SK-N-SH treated with all-trans-retinoic acid at 6 μM for 48 hours (cell line): ENCODE data around the gene CPNE7.

Experiments
- ATAC-seq: fragments of 200-7000 bp; cut with Tn5 transposase; 3 replicates; pipeline ENCODE4 v1.9.1; 2020; ENCODE audit warnings: mild to moderate bottlenecking, moderate library complexity
- CREB5 ChIP-seq: fragments of 250-450 bp; sonication (Bioruptor Pico); IDR thresholded peaks from 2 replicates; pipeline ENCODE4 v1.5.1; 2020; ENCODE audit warnings: low read depth, mild to moderate bottlenecking, moderate library complexity
- CSDC2 ChIP-seq: fragments of 250-450 bp; sonication (Bioruptor Pico); IDR thresholded peaks from 2 replicates; pipeline ENCODE4 v1.5.0; 2020; ENCODE audit warnings: mild to moderate bottlenecking, moderate library complexity
- ESRRG ChIP-seq: fragments of 250-450 bp; sonication (Bioruptor Pico); IDR thresholded peaks from 2 replicates; pipeline ENCODE4 v1.6.1; 2021; ENCODE audit warnings: mild to moderate bottlenecking
- GLIS3 ChIP-seq: fragments of 250-450 bp; sonication (Bioruptor Pico); IDR thresholded peaks from 2 replicates; pipeline ENCODE4 v1.5.0; 2020; ENCODE audit warnings: mild to moderate bottlenecking, moderate library complexity
- ISL1 ChIP-seq: fragments of 250-450 bp; sonication (Bioruptor Pico); IDR thresholded peaks from 2 replicates; pipeline ENCODE4 v2.1.2; 2022; ENCODE audit warnings: mild to moderate bottlenecking, moderate library complexity
- POU6F1 ChIP-seq: fragments of 250-450 bp; sonication (Bioruptor Pico); IDR thresholded peaks from 2 replicates; pipeline ENCODE4 v1.8.0; 2021; ENCODE audit warnings: low read depth, mild to moderate bottlenecking, moderate library complexity, borderline replicate concordance
- RARB ChIP-seq: fragments of 250-450 bp; sonication (Bioruptor Pico); IDR thresholded peaks from 2 replicates; pipeline ENCODE4 v1.8.0; 2021; ENCODE audit warnings: mild to moderate bottlenecking, moderate library complexity
- SNAI2 ChIP-seq: fragments of 250-450 bp; sonication (Bioruptor Pico); IDR thresholded peaks from 2 replicates; pipeline ENCODE4 v1.5.0; 2020; ENCODE audit warnings: mild to moderate bottlenecking, moderate library complexity
- TCF4 ChIP-seq: fragments of 250-450 bp; sonication (Bioruptor Pico); IDR thresholded peaks from 2 replicates; pipeline ENCODE4 v1.8.0; 2021; ENCODE audit warnings: mild to moderate bottlenecking, moderate library complexity, borderline replicate concordance
- TSHZ2 ChIP-seq: fragments of 250-450 bp; sonication (Bioruptor Pico); IDR thresholded peaks from 2 replicates; pipeline ENCODE4 v1.5.0; 2020; ENCODE audit warnings: mild to moderate bottlenecking, moderate library complexity
- ZC3H10 ChIP-seq: fragments of 250-450 bp; sonication (Bioruptor Pico); IDR thresholded peaks from 2 replicates; pipeline ENCODE4 v1.5.1; 2021; ENCODE audit warnings: mild to moderate bottlenecking, moderate library complexity
- ZNF565 ChIP-seq: fragments of 450-650 bp; formaldehyde crosslinking; conservative IDR thresholded peaks from 2 replicates; pipeline ENCODE4 v1.5.0; 2020; ENCODE audit warnings: low read depth, mild to moderate bottlenecking, moderate library complexity
- ZNF70 ChIP-seq: fragments of 450-650 bp; formaldehyde crosslinking; IDR thresholded peaks from 2 replicates; pipeline ENCODE4 v1.5.0; 2020; ENCODE audit warnings: mild to moderate bottlenecking, moderate library complexity

Gene CPNE7

GRCh38 chr16:89556750-89557689, 18.5 kb upstream of the CPNE7 start (continued):
- TF ChIP-seq TSHZ2 (CRISPR knock-in tag) (no peak), TCF4 (no peak), ISL1 (no peak), ESRRG (CRISPR knock-in tag) (no peak), ZNF565 (CRISPR knock-in tag) (no peak), GLIS3 (no peak), ZNF70 (CRISPR knock-in tag) (no peak), RARB (CRISPR knock-in tag) (no peak)

GRCh38 chr16:89557690-89558490, 17.7 kb upstream of the CPNE7 start:
- no peak for ATAC-seq
- no peak for TF ChIP-seq SNAI2 (CRISPR knock-in tag)

GRCh38 chr16:89560378-89561141, 15.0 kb upstream of the CPNE7 start, which contains the start of gene RPL13:
RPL13 (plus strand) TSS chr16:89560682; CDS start chr16:89560960, 278 bp downstream.
- TF ChIP-seq GLIS3 (0 out of 2 replicates have a peak, but pooled peaks have one; percentile 58), CSDC2 (CRISPR knock-in tag) (0 out of 2 replicates have a peak, but pooled peaks have one; percentile 61), POU6F1 (no peak)
- ATAC-seq, result peak; percentile 89

GRCh38 chr16:89561142-89561883, 14.2 kb upstream of the CPNE7 start:
- ATAC-seq, result no peak
- TF ChIP-seq TCF4 (no peak), GLIS3 (no peak), TSHZ2 (CRISPR knock-in tag) (no peak), CREB5 (CRISPR knock-in tag) (no peak), ZNF565 (CRISPR knock-in tag) (no peak), ZC3H10 (CRISPR knock-in tag) (no peak)
